ENCODE data around the gene PXYLP1. TPM values are rescaled to one million over a fixed set of nuclear protein-coding genes. Genes with fewer than 3 reads are reported as not detected.

Gene PXYLP1
- total RNA-seq, 1 experiment from 2014 or later, result 7.8 TPM

- BruUV-seq (replicated peaks), result no TSS peak
- Histone ChIP-seq H3K79me2 (ENCODE audit: low read depth) (no peaks in the 10 kb centered on the region), H3K27me3 (ENCODE audit: insufficient read depth, low read depth) (no peaks in the 10 kb centered on the region), H4K20me1 (ENCODE audit: insufficient read depth) (no peaks in the 10 kb centered on the region), H3K9me2 (ENCODE audit: insufficient read depth) (no peaks in the 10 kb centered on the region), H3K4me1 (replicated peaks; ENCODE audit: insufficient read depth) (peaks cover 39% of the 10 kb centered on the region), H3K4me2 (no peak overlapping the region), H3K27ac (no peak overlapping the region), H3F3A (ENCODE audit: insufficient read depth, low read depth) (peaks cover 25% of the 10 kb centered on the region), H3K9me3 (ENCODE audit: insufficient read depth, low read depth) (no peaks in the 10 kb centered on the region), H2AFZ (no peak overlapping the region), H3K36me3 (ENCODE audit: low read depth) (peaks cover 13% of the 10 kb centered on the region; the same call in 1 of the 2 replicates), H3K4me3 (no peak overlapping the region)
- TF ChIP-seq EZH2 (IDR thresholded peaks at IDR 0.05; ENCODE audit: low read depth), result no peak
- TF ChIP-seq CTCF (conservative IDR thresholded peaks at IDR 0.05), result no peak
- intact Hi-C loops (cut with micrococcal nuclease; ENCODE audit: unreplicated experiment), result no loop called here
- DNase-seq, result no peak
- CTCF ChIA-PET, result interaction anchor here (0.6 kb wide), 1 partner anchor 445 kb away, joined by 7 read pairs; no protein-coding TSS in a partner anchor
- POLR2A ChIA-PET (ENCODE audit: unreplicated experiment), result no interaction called here
These were observed 38.3 kb downstream of the PXYLP1 start for GRCh38 chr3:141269961-141270360.

GRCh38 chr3:141271279-141272030 lies 39.8 kb downstream of the PXYLP1 start:
- H3K79me2 ChIP-seq (ENCODE audit: low read depth), result no peaks in the 10 kb centered on the region
- peaks cover 13% of the 10 kb centered on the region; the same call in 1 of the 2 replicates for H3K36me3 ChIP-seq (ENCODE audit: low read depth)
- H3K4me3 ChIP-seq, result no peak overlapping the region
- no peak overlapping the region for H3K4me2 ChIP-seq
- BruUV-seq (replicated peaks), result no TSS peak
- ChIA-PET POLR2A (ENCODE audit: unreplicated experiment) (no interaction called here), CTCF (interaction anchor here (0.6 kb wide), 1 partner anchor 10 kb away, joined by 3 read pairs; no protein-coding TSS in a partner anchor)
- H3K4me1 ChIP-seq (replicated peaks; ENCODE audit: insufficient read depth), result peaks cover 53% of the 10 kb centered on the region
- H3K9me2 ChIP-seq (ENCODE audit: insufficient read depth), result no peaks in the 10 kb centered on the region
- H3F3A ChIP-seq (ENCODE audit: insufficient read depth, low read depth), result peaks cover 38% of the 10 kb centered on the region
- peak overlapping the region; percentile 29; the same call in 1 of the 2 replicates for H3K27ac ChIP-seq
- TF ChIP-seq CTCF (conservative IDR thresholded peaks at IDR 0.05), result no peak
- TF ChIP-seq EZH2 (IDR thresholded peaks at IDR 0.05; ENCODE audit: low read depth), result no peak
- no peak for DNase-seq
- no peaks in the 10 kb centered on the region for H4K20me1 ChIP-seq (ENCODE audit: insufficient read depth)
- no peak overlapping the region for H2AFZ ChIP-seq
- intact Hi-C loops (cut with micrococcal nuclease; ENCODE audit: unreplicated experiment), result no loop called here
- no peaks in the 10 kb centered on the region for H3K9me3 ChIP-seq (ENCODE audit: insufficient read depth, low read depth)
- no peaks in the 10 kb centered on the region for H3K27me3 ChIP-seq (ENCODE audit: insufficient read depth, low read depth)

DNA sequence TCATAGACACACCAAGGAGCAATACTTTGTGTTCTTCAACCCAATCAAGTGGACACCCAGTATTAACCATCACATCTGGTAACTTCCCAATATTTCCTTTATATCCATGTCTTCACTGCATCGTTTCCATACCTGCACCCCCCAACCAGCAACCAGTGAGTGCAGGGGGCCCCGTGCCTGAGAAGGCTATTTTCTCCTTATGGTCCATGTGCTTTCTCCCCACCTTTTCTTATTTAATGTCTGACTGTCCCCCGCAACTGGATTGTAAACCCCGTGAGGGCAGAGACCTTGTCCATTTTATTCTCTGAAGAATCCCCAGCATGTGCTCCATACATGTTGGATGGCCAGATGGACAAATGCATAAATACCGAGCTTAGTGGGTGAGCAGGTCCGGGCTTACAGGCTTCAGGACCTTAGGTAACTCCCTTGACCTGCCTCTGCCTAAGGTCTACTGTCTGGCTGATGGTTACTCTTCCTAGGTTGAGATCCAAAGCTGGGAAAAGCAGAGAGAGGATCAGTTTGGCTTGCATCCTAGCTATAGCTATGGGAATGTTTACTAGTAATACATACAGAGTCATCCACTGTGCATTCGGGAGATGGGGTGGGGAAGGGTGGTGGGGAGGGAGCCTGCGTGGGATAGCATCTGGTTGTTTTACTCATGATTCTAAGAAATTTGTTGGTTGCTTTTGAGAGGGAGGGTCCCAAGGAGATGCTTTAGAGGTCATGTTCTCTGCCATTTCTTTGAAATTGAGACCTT lies 41.5 kb downstream of the PXYLP1 start:
- no peak for DNase-seq
- ChIA-PET POLR2A (ENCODE audit: unreplicated experiment) (interaction anchor here (0.7 kb wide), 1 partner anchor 229 kb away, joined by 36 read pairs; no protein-coding TSS in a partner anchor), CTCF (interaction anchor here (0.6 kb wide), 1 partner anchor 602 kb away, joined by 4 read pairs; no protein-coding TSS in a partner anchor)
- Histone ChIP-seq H3K4me1 (replicated peaks; ENCODE audit: insufficient read depth) (peaks cover 68% of the 10 kb centered on the region), H2AFZ (no peak overlapping the region), H3F3A (ENCODE audit: insufficient read depth, low read depth) (peaks cover 46% of the 10 kb centered on the region), H3K9me2 (ENCODE audit: insufficient read depth) (no peaks in the 10 kb centered on the region), H4K20me1 (ENCODE audit: insufficient read depth) (no peaks in the 10 kb centered on the region), H3K4me2 (peak overlapping the region; percentile 73), H3K4me3 (no peak overlapping the region), H3K27me3 (ENCODE audit: insufficient read depth, low read depth) (no peaks in the 10 kb centered on the region), H3K27ac (peak overlapping the region; percentile 100), H3K79me2 (ENCODE audit: low read depth) (no peaks in the 10 kb centered on the region), H3K9me3 (ENCODE audit: insufficient read depth, low read depth) (no peaks in the 10 kb centered on the region), H3K36me3 (ENCODE audit: low read depth) (peaks cover 13% of the 10 kb centered on the region; the same call in 1 of the 2 replicates)
- no peak for TF ChIP-seq EZH2 (IDR thresholded peaks at IDR 0.05; ENCODE audit: low read depth)
- no TSS peak for BruUV-seq (replicated peaks)
- intact Hi-C loops (cut with micrococcal nuclease; ENCODE audit: unreplicated experiment), result no loop called here
